ENCODE measurements around the gene SEPTIN5. TPM values are rescaled to one million over a fixed set of nuclear protein-coding genes. Genes with fewer than 3 reads are reported as not detected.

Gene SEPTIN5
- total RNA-seq, 2 donors from 2014 or later = 47.7 to 147 TPM

DNA sequence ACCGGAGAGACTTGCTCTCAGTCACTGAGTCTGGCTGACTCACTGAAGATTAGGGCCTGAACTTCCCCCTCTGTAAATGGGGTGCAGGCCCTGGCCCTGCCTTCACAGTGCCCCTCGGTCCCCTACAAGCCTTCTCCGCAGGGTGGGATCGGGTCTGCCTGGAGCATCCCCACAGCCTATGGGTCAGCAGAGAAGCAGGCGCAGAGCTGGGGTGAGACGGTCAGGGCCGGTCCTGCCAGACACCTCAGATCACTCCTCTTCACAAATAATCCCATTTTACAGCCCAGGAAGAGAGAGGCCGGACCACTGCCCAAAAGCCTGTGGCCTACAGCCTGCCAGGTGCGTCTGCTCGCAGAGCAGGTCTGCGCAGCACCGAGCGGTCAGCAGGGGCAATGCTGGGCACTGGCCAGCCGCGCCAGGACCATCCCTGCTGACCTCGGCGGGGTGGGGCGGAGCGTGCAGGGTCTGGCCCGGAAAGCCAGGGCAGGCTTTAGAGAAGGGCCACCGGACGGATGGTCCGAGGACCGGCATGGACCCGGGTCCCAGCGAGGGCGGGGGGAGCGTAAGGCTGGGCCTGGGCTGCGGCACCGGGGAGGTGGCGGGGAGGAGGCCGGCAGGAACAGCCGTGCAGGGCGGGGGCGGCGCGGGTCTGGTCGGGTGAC lies 522 bp upstream of the SEPTIN5 start:
- Histone ChIP-seq H3K27me3 (replicated peaks; ENCODE audit: insufficient read depth) (no peaks in the 10 kb centered on the region), H3K9me3 (no peaks in the 10 kb centered on the region), H3K4me1 (ENCODE audit: control insufficient read depth in 1 of 2, low read depth in 2 of 2) (peaks cover 6 to 23% of the 10 kb centered on the region in 2 donors), H3K36me3 (no peaks in the 10 kb centered on the region), H3K4me3 (peak overlapping the region; percentile 79), H3K27ac (no peak overlapping the region)
- ATAC-seq (ENCODE audit: insufficient number of reproducible peaks, low FRiP score, low read depth) = no peak
- TF ChIP-seq, protein P1, sequence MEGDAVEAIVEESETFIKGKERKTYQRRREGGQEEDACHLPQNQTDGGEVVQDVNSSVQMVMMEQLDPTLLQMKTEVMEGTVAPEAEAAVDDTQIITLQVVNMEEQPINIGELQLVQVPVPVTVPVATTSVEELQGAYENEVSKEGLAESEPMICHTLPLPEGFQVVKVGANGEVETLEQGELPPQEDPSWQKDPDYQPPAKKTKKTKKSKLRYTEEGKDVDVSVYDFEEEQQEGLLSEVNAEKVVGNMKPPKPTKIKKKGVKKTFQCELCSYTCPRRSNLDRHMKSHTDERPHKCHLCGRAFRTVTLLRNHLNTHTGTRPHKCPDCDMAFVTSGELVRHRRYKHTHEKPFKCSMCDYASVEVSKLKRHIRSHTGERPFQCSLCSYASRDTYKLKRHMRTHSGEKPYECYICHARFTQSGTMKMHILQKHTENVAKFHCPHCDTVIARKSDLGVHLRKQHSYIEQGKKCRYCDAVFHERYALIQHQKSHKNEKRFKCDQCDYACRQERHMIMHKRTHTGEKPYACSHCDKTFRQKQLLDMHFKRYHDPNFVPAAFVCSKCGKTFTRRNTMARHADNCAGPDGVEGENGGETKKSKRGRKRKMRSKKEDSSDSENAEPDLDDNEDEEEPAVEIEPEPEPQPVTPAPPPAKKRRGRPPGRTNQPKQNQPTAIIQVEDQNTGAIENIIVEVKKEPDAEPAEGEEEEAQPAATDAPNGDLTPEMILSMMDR (IDR thresholded peaks at IDR 0.05) = no peak
- DNase-seq (ENCODE audit: low spot score) = no peak

DNA sequence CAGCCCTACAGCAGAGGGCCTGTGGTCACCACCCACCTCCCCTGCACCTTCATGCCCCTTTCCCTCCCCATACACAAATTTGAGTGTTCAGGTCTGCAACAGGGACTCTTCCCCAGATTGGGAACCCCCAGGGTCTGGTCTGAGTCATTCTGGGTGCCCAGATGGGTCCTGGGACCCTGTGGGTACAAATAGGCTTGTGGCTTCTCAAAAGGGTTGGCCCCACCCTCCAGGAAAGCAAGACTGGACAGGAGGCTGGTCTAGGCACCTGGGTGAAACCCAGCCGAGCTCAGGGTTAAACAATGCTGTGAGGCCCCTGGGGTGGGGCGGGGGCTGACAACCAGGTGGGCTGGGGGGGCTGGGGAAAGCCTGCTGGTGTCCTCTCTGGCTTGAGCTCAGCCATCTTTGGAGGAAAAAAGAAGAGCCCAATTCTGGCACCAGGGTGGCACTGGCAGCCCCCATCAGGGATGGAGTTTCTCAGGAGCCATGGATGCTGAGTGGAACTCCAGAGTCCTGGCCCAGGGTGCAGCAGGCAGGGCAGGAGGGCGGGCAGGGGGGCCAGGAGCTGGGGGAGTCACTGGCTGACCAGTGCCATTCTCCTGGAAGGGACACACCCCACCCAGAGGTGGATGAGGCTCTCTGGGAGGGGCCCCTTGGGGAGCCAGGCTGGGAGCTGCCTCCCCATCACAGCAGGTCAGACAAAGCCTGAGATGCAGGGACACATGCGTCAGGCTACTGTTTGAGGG lies 1.1 kb downstream of the SEPTIN5 start:
- ATAC-seq (ENCODE audit: insufficient number of reproducible peaks, low FRiP score, low read depth) (no peak), DNase-seq (ENCODE audit: low spot score) (no peak)
- no peaks in the 10 kb centered on the region for H3K36me3 ChIP-seq
- no peak overlapping the region for H3K27ac ChIP-seq
- H3K27me3 ChIP-seq (replicated peaks; ENCODE audit: insufficient read depth) = no peaks in the 10 kb centered on the region
- TF ChIP-seq, protein P1 (IDR thresholded peaks at IDR 0.05) = no peak
- H3K9me3 ChIP-seq = no peaks in the 10 kb centered on the region
- H3K4me1 ChIP-seq (ENCODE audit: control insufficient read depth in 1 of 2, low read depth in 2 of 2) = peaks cover 6 to 38% of the 10 kb centered on the region in 2 donors
- peak overlapping the region; percentile 72 for H3K4me3 ChIP-seq

DNA sequence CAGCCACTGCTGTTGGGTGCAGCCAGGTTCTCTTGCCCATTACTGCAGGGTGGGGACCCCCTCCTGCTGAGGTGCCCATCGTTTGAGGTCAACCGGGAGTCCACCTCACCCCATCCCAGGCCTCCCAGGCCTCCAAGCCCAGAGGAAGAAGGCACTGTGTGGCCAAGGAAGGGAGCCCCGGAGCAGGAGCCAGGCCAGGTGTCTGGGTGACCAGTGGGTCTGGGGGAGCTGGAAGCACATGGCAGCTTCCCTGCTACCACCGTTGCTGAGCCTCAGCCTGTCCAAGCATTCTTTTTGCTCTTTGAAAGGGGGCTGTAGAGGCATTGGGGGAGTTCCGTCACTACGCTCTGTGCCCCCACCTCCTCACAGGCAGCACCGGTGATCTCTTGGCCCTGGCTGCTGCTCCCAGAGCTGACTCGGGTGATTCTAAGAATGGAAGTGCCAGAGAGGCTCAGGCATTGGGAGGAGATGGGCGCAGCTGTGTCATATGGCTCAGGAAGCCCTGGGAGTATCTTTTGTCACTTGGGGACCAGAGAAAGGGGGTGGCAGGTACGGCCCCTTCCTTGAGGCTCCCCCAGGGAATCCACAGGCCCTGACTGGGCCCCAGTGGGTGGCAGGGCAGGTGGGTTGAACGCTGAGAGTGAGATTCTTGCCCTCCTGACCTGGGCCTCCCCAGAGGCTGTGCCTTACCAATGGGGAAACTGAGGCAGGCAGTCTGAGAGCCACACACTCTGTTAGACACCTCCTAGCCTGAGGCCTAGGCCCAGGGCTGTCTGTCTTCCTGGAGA lies 1.9 kb downstream of the SEPTIN5 start:
- Histone ChIP-seq H3K9me3 (no peaks in the 10 kb centered on the region), H3K4me1 (ENCODE audit: control insufficient read depth in 1 of 2, low read depth in 2 of 2) (peaks cover 6 to 38% of the 10 kb centered on the region in 2 donors), H3K27me3 (replicated peaks; ENCODE audit: insufficient read depth) (no peaks in the 10 kb centered on the region), H3K36me3 (peaks cover 4% of the 10 kb centered on the region), H3K4me3 (no peak overlapping the region), H3K27ac (no peak overlapping the region)
- DNase-seq (ENCODE audit: low spot score) (no peak), ATAC-seq (ENCODE audit: insufficient number of reproducible peaks, low FRiP score, low read depth) (no peak)
- TF ChIP-seq, protein P1 (IDR thresholded peaks at IDR 0.05) = no peak

DNA sequence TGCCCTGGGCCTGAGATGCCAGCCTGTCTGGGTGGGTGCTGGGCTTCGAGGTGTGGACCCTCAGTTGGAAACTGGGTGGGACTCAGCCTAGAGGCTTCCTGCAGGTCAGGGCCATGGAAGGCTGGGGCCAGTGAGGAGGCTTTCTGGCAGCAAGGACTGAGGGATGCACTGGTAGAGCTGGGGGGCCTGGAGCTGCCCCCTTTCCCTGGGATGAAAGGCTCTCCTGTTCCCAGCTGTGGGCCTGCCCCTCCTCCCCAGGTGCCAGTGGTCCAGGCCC lies 2.5 kb downstream of the SEPTIN5 start:
- TF ChIP-seq, protein P1 (IDR thresholded peaks at IDR 0.05) = no peak
- Histone ChIP-seq H3K27ac (no peak overlapping the region), H3K27me3 (replicated peaks; ENCODE audit: insufficient read depth) (no peaks in the 10 kb centered on the region), H3K36me3 (peaks cover 6% of the 10 kb centered on the region), H3K4me3 (no peak overlapping the region), H3K9me3 (no peaks in the 10 kb centered on the region), H3K4me1 (ENCODE audit: control insufficient read depth in 1 of 2, low read depth in 2 of 2) (peaks cover 6 to 38% of the 10 kb centered on the region in 2 donors)
- no peak for DNase-seq (ENCODE audit: low spot score)
- ATAC-seq (ENCODE audit: insufficient number of reproducible peaks, low FRiP score, low read depth) = no peak

DNA sequence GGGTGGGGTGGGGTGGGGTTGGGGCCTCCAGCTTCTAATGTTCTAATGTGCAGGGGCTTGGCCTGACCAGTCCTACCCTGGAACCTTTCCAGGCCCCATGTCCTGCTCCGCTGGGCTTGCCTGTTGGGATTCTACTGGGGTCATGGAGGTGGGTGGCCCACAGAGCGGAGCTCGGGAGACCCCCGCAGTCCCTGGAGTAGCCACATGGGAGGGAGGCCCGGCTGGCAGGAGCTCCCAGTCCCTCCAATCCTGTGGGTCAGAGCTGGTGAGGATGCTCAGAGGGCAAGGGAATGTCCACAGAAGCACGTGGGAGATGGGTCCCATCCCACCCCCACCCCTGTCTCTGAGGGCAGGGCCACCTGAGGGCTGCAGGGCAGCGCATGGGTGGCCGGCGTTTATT lies 2.9 kb downstream of the SEPTIN5 start:
- H3K36me3 ChIP-seq = peaks cover 11% of the 10 kb centered on the region
- H3K4me3 ChIP-seq = no peak overlapping the region
- TF ChIP-seq, protein P1 (IDR thresholded peaks at IDR 0.05) = no peak

More for the DNA sequence above, 2.9 kb downstream of the SEPTIN5 start:
- Histone ChIP-seq H3K27ac (no peak overlapping the region), H3K27me3 (replicated peaks; ENCODE audit: insufficient read depth) (no peaks in the 10 kb centered on the region), H3K4me1 (ENCODE audit: control insufficient read depth in 1 of 2, low read depth in 2 of 2) (peaks cover 6 to 38% of the 10 kb centered on the region in 2 donors), H3K9me3 (no peaks in the 10 kb centered on the region)
- DNase-seq (ENCODE audit: low spot score) (no peak), ATAC-seq (ENCODE audit: insufficient number of reproducible peaks, low FRiP score, low read depth) (no peak)

All from thoracic aorta (tissue), 2 donors.